Peyer's patch (tissue), 4 donors: Measurements from ENCODE around the gene PPARA. TPM values are rescaled to one million over a fixed set of nuclear protein-coding genes. Genes with fewer than 3 reads are reported as not detected.

Experiments used
- DNase-seq, 3 donors: peaks; one replicate each; pipeline ENCODE4 v3.0.0-alpha.2; 2017 to 2019
- H3K27ac ChIP-seq, 4 donors: fragments of 200-600 bp; sonication (generic); one replicate each; pipeline ENCODE4 v1.5.1; 2016 to 2019
- H3K27me3 ChIP-seq, 2 donors: fragments of 200-600 bp; sonication (generic); one replicate each; pipeline ENCODE4 v1.5.1; 2019
- H3K36me3 ChIP-seq, 3 donors: fragments of 200-600 bp; sonication (generic); one replicate each; pipeline ENCODE4 v1.5.1; 2016 to 2019
- H3K4me1 ChIP-seq, 4 donors: fragments of 200-600 bp; sonication (generic); one replicate each; pipeline ENCODE4 v1.5.1; 2016 to 2019
- H3K4me3 ChIP-seq, 4 donors: fragments of 200-600 bp; sonication (generic); 1 replicate in 3 of 4; 2 replicates in 1 of 4; pipeline ENCODE4 v1.5.1; 2016 to 2019; ENCODE audit warnings: mild to moderate bottlenecking in 1 of 4
- H3K9me3 ChIP-seq, 4 donors: fragments of 200-600 bp; sonication (generic); one replicate each; pipeline ENCODE4 v1.5.1; 2016 to 2019; ENCODE audit warnings: mild to moderate bottlenecking in 1 of 4
- CTCF ChIP-seq, 6 experiments: fragments of 450-650 bp in 4 of 6; fragments of 200-600 bp in 2 of 6; sonication (generic) in 1 of 6; IDR thresholded peaks; one replicate each; pipeline ENCODE4 v1.5.1; 2017 to 2019; ENCODE audit warnings: antibody characterized with exemption in 6 of 6, mild to moderate bottlenecking in 3 of 6, moderate library complexity in 1 of 6
- POLR2A ChIP-seq, 2 donors: fragments of 450-650 bp; IDR thresholded peaks; one replicate each; pipeline ENCODE4 v1.5.1; 2017; ENCODE audit warnings: antibody characterized with exemption in 2 of 2, mild to moderate bottlenecking in 2 of 2, moderate library complexity in 2 of 2
- total RNA-seq, 4 donors: library from RNA; depleted of rRNA; stranded (reverse); fragments of >200 nt; gene quantifications; one replicate each; pipeline ENCODE4 v1.1.0, GENCODE V29; 2016

PPARA gene
- total RNA-seq, 4 donors from 2014 or later: 21.5 to 231 (median 189) TPM

- Histone ChIP-seq H3K4me3 (no peak overlapping the region), H3K4me1 (peaks cover 0 to 27% (median 3%) of the 10 kb centered on the region in 4 donors), H3K27ac (peak overlapping the region in 2 of 4 donors; percentile 90 to 95), H3K27me3 (no peaks in the 10 kb centered on the region), H3K9me3 (no peaks in the 10 kb centered on the region), H3K36me3 (peaks cover 0 to 4% (median 0%) of the 10 kb centered on the region in 3 donors)
- DNase-seq: no peak
- no peak for TF ChIP-seq POLR2A (IDR thresholded peaks at IDR 0.05)
- TF ChIP-seq CTCF (IDR thresholded peaks at IDR 0.05): no peak
Observed at GRCh38 chr22:46169628-46170027, 19.3 kb downstream of the PPARA start.

- H3K27me3 ChIP-seq: no peaks in the 10 kb centered on the region
- peaks cover 0 to 27% (median 3%) of the 10 kb centered on the region in 4 donors for H3K4me1 ChIP-seq
- no peaks in the 10 kb centered on the region for H3K9me3 ChIP-seq
- peak in 2 of 3 donors; percentile 55 to 69 for DNase-seq
- H3K36me3 ChIP-seq: peaks cover 0 to 21% (median 0%) of the 10 kb centered on the region in 3 donors
- H3K27ac ChIP-seq: peak overlapping the region in 3 of 4 donors; percentile 81 to 95 (median 90)
- TF ChIP-seq CTCF (IDR thresholded peaks at IDR 0.05) (peak in 1 of 6 experiments; percentile 4), POLR2A (IDR thresholded peaks at IDR 0.05) (no peak)
- peak overlapping the region in 3 of 4 donors; percentile 0 to 57 (median 44) for H3K4me3 ChIP-seq
Observed at GRCh38 chr22:46171940-46172339, 21.6 kb downstream of the PPARA start.

GRCh38 chr22:46172522-46173110 is 22.3 kb downstream of the PPARA start:
- H3K4me1 ChIP-seq: peaks cover 0 to 27% (median 3%) of the 10 kb centered on the region in 4 donors
- DNase-seq: no peak
- TF ChIP-seq POLR2A (IDR thresholded peaks at IDR 0.05) (no peak), CTCF (IDR thresholded peaks at IDR 0.05) (no peak)
- H3K9me3 ChIP-seq: no peaks in the 10 kb centered on the region
- peak overlapping the region in 3 of 4 donors; percentile 81 to 95 (median 90) for H3K27ac ChIP-seq
- H3K36me3 ChIP-seq: peaks cover 0 to 28% (median 0%) of the 10 kb centered on the region in 3 donors
- peak overlapping the region in 2 of 4 donors; percentile 44 to 57 for H3K4me3 ChIP-seq
- H3K27me3 ChIP-seq: no peaks in the 10 kb centered on the region

GRCh38 chr22:46173152-46173551 is 22.8 kb downstream of the PPARA start:
- H3K4me3 ChIP-seq: peak overlapping the region in 2 of 4 donors; percentile 44 to 57
- no peak for TF ChIP-seq CTCF (IDR thresholded peaks at IDR 0.05)
- TF ChIP-seq POLR2A (IDR thresholded peaks at IDR 0.05): no peak
- peak overlapping the region in 2 of 4 donors; percentile 81 to 95 for H3K27ac ChIP-seq

GRCh38 chr22:46175631-46176030 is 25.3 kb downstream of the PPARA start:
- Histone ChIP-seq H3K27me3 (no peaks in the 10 kb centered on the region), H3K9me3 (peaks cover 0 to 6% (median 2%) of the 10 kb centered on the region in 4 donors), H3K4me1 (peaks cover 0 to 25% (median 3%) of the 10 kb centered on the region in 4 donors), H3K36me3 (peaks cover 0 to 52% (median 0%) of the 10 kb centered on the region in 3 donors), H3K4me3 (no peak overlapping the region), H3K27ac (peak overlapping the region in 1 of 4 donors; percentile 53)
- TF ChIP-seq CTCF (IDR thresholded peaks at IDR 0.05) (no peak), POLR2A (IDR thresholded peaks at IDR 0.05) (no peak)
- peak in 1 of 3 donors; percentile 21 for DNase-seq

More at GRCh38 chr22:46173152-46173551, 22.8 kb downstream of the PPARA start:
- DNase-seq: no peak
- H3K4me1 ChIP-seq: peaks cover 0 to 27% (median 3%) of the 10 kb centered on the region in 4 donors
- no peaks in the 10 kb centered on the region for H3K27me3 ChIP-seq
- peaks cover 0 to 30% (median 0%) of the 10 kb centered on the region in 3 donors for H3K36me3 ChIP-seq
- no peaks in the 10 kb centered on the region for H3K9me3 ChIP-seq
